Embryonic facial prominence (tissue), 1 donor: ENCODE measurements around the gene GATA1.

Experiments
- DNase-seq: peaks from one replicate; pipeline ENCODE4 v3.0.0-alpha.2; 2016; ENCODE audit errors: extremely low spot score

The GATA1 gene

GRCh38 chrX:48785186-48785539 lies 1.2 kb upstream of the GATA1 start:
- no peak for DNase-seq

- DNase-seq, result no peak
Measured at GRCh38 chrX:48785540-48786214, 713 bp upstream of the GATA1 start.

- no peak for DNase-seq
Measured at GRCh38 chrX:48786825-48787504, 575 bp downstream of the GATA1 start.

GRCh38 chrX:48787505-48788443 lies 1.4 kb downstream of the GATA1 start:
- no peak for DNase-seq

GRCh38 chrX:48789366-48790220 lies 3.2 kb downstream of the GATA1 start:
- no peak for DNase-seq

GRCh38 chrX:48790477-48790876 lies 4.1 kb downstream of the GATA1 start:
- no peak for DNase-seq

GRCh38 chrX:48791063-48791820 lies 4.9 kb downstream of the GATA1 start:
- no peak for DNase-seq

GRCh38 chrX:48792219-48792618 lies 5.8 kb downstream of the GATA1 start:
- DNase-seq, result no peak

GRCh38 chrX:48793935-48794334 lies 7.5 kb downstream of the GATA1 start:
- DNase-seq, result no peak

GRCh38 chrX:48794340-48794910 lies 8.0 kb downstream of the GATA1 start:
- no peak for DNase-seq

- no peak for DNase-seq
Measured at GRCh38 chrX:48794911-48795515, 8.6 kb downstream of the GATA1 start.

GRCh38 chrX:48798318-48798717 lies 11.9 kb downstream of the GATA1 start:
- DNase-seq, result no peak

GRCh38 chrX:48800574-48801279 lies 14.3 kb downstream of the GATA1 start:
- DNase-seq, result no peak

GRCh38 chrX:48801280-48802088 lies 15.1 kb downstream of the GATA1 start, which contains the start of gene HDAC6:
Gene HDAC6, plus strand, starts transcription at chrX:48802067. Its CDS starts 626 bp downstream, at chrX:48802693.
- peak; percentile 94 for DNase-seq

- peak; percentile 44 for DNase-seq
Measured at GRCh38 chrX:48802089-48802904, 15.9 kb downstream of the GATA1 start.

- DNase-seq, result no peak
Measured at GRCh38 chrX:48802905-48803200, 16.5 kb downstream of the GATA1 start.

GRCh38 chrX:48806081-48806480 lies 19.7 kb downstream of the GATA1 start:
- DNase-seq, result no peak

- no peak for DNase-seq
Measured at GRCh38 chrX:48813644-48814043, 27.3 kb downstream of the GATA1 start.
